HEK293 (cell line): ENCODE data around the gene ELAC1.

Experiments
- BCL6B ChIP-seq: fragments of 450-650 bp; formaldehyde crosslinking; IDR thresholded peaks from 2 replicates; pipeline ENCODE4 v1.5.1; 2017; ENCODE audit warnings: missing biosample characterization, missing genetic modification characterization
- FEZF1 ChIP-seq: fragments of 450-650 bp; formaldehyde crosslinking; IDR thresholded peaks from 2 replicates; pipeline ENCODE4 v1.5.1; 2016; ENCODE audit warnings: missing biosample characterization, missing genetic modification characterization
- INSM2 ChIP-seq: fragments of 450-650 bp; formaldehyde crosslinking; IDR thresholded peaks from 2 replicates; pipeline ENCODE4 v1.5.1; 2016; ENCODE audit warnings: missing biosample characterization, missing genetic modification characterization
- KLF16 ChIP-seq: fragments of 450-650 bp; formaldehyde crosslinking; IDR thresholded peaks from 2 replicates; pipeline ENCODE4 v1.5.1; 2017; ENCODE audit warnings: missing biosample characterization, missing genetic modification characterization
- KLF7 ChIP-seq: fragments of 450-650 bp; formaldehyde crosslinking; IDR thresholded peaks from 2 replicates; pipeline ENCODE4 v1.5.1; 2016; ENCODE audit warnings: missing biosample characterization, missing genetic modification characterization, borderline replicate concordance
- KLF8 ChIP-seq: fragments of 450-650 bp; formaldehyde crosslinking; IDR thresholded peaks from 2 replicates; pipeline ENCODE4 v1.5.1; 2016; ENCODE audit warnings: missing biosample characterization, missing genetic modification characterization
- PATZ1 ChIP-seq: fragments of 450-650 bp; formaldehyde crosslinking; IDR thresholded peaks from 2 replicates; pipeline ENCODE4 v1.5.1; 2016; ENCODE audit warnings: missing biosample characterization, missing genetic modification characterization
- SP3 ChIP-seq: fragments of 450-650 bp; formaldehyde crosslinking; IDR thresholded peaks from 2 replicates; pipeline ENCODE4 v1.5.1; 2016; ENCODE audit warnings: missing biosample characterization, missing genetic modification characterization
- TSHZ1 ChIP-seq: fragments of 450-650 bp; formaldehyde crosslinking; IDR thresholded peaks from 2 replicates; pipeline ENCODE4 v1.5.1; 2016; ENCODE audit warnings: missing biosample characterization, missing genetic modification characterization, borderline replicate concordance
- ZBTB48 ChIP-seq: fragments of 450-650 bp; formaldehyde crosslinking; IDR thresholded peaks from 2 replicates; pipeline ENCODE4 v1.5.1; 2016; ENCODE audit warnings: missing biosample characterization, missing genetic modification characterization
- ZFP3 ChIP-seq: fragments of 450-650 bp; formaldehyde crosslinking; IDR thresholded peaks from 2 replicates; pipeline ENCODE4 v1.5.1; 2016; ENCODE audit warnings: low read depth, missing biosample characterization, missing genetic modification characterization
- ZIC2 ChIP-seq: fragments of 450-650 bp; formaldehyde crosslinking; IDR thresholded peaks from 2 replicates; pipeline ENCODE4 v1.5.1; 2016; ENCODE audit warnings: missing biosample characterization, missing genetic modification characterization
- ZNF10 ChIP-seq: fragments of 450-650 bp; formaldehyde crosslinking; IDR thresholded peaks from 2 replicates; pipeline ENCODE4 v1.5.1; 2017; ENCODE audit warnings: missing biosample characterization, missing genetic modification characterization
- ZNF112 ChIP-seq: fragments of 450-650 bp; formaldehyde crosslinking; IDR thresholded peaks from 2 replicates; pipeline ENCODE4 v1.5.0; 2017; ENCODE audit warnings: missing biosample characterization, missing genetic modification characterization
- ZNF18 ChIP-seq: fragments of 450-650 bp; formaldehyde crosslinking; IDR thresholded peaks from 2 replicates; pipeline ENCODE4 v1.5.1; 2016; ENCODE audit warnings: missing biosample characterization, missing genetic modification characterization
- ZNF350 ChIP-seq: fragments of 450-650 bp; formaldehyde crosslinking; IDR thresholded peaks from 2 replicates; pipeline ENCODE4 v1.5.0; 2017; ENCODE audit warnings: missing biosample characterization, mild to moderate bottlenecking, missing genetic modification characterization
- ZNF394 ChIP-seq: fragments of 450-650 bp; formaldehyde crosslinking; IDR thresholded peaks from 2 replicates; pipeline ENCODE4 v1.5.1; 2016; ENCODE audit warnings: missing biosample characterization, missing genetic modification characterization, mild to moderate bottlenecking, moderate library complexity, borderline replicate concordance
- ZNF514 ChIP-seq: fragments of 450-650 bp; formaldehyde crosslinking; IDR thresholded peaks from 2 replicates; pipeline ENCODE4 v1.5.1; 2016; ENCODE audit warnings: missing biosample characterization, missing genetic modification characterization
- ZNF571 ChIP-seq: fragments of 450-650 bp; formaldehyde crosslinking; IDR thresholded peaks from 2 replicates; pipeline ENCODE4 v1.5.0; 2017; ENCODE audit warnings: missing biosample characterization, missing genetic modification characterization
- ZNF600 ChIP-seq: fragments of 450-650 bp; formaldehyde crosslinking; IDR thresholded peaks from 2 replicates; pipeline ENCODE4 v1.5.1; 2016; ENCODE audit warnings: missing biosample characterization, missing genetic modification characterization
- ZNF660 ChIP-seq: fragments of 450-650 bp; IDR thresholded peaks from 2 replicates; pipeline ENCODE4 v1.5.1; 2018; ENCODE audit warnings: missing biosample characterization, mild to moderate bottlenecking, missing genetic modification characterization
- ZNF692 ChIP-seq: fragments of 450-650 bp; formaldehyde crosslinking; IDR thresholded peaks from 2 replicates; pipeline ENCODE4 v1.5.1; 2016; ENCODE audit warnings: missing biosample characterization, missing genetic modification characterization
- ZNF777 ChIP-seq: fragments of 450-650 bp; formaldehyde crosslinking; IDR thresholded peaks from 2 replicates; pipeline ENCODE4 v1.5.1; 2017; ENCODE audit warnings: missing biosample characterization, missing genetic modification characterization, borderline replicate concordance
- ZNF830 ChIP-seq: fragments of 450-650 bp; IDR thresholded peaks from 2 replicates; pipeline ENCODE4 v1.5.0; 2018; ENCODE audit warnings: missing biosample characterization, missing genetic modification characterization, low read depth, mild to moderate bottlenecking, moderate library complexity
- ZNF843 ChIP-seq: fragments of 450-650 bp; formaldehyde crosslinking; IDR thresholded peaks from 2 replicates; pipeline ENCODE4 v1.5.1; 2016; ENCODE audit warnings: missing biosample characterization, missing genetic modification characterization
- ZXDB ChIP-seq: fragments of 450-650 bp; formaldehyde crosslinking; IDR thresholded peaks from 2 replicates; pipeline ENCODE4 v1.5.1; 2016; ENCODE audit warnings: missing biosample characterization, missing genetic modification characterization

ELAC1 gene

GRCh38 chr18:51009072-51009471 lies 41.2 kb downstream of the ELAC1 start (continued):
- TF ChIP-seq TSHZ1 (peak; percentile 83; the same call in 1 of the 2 replicates), KLF7 (tag by site-specific recombination) (no peak), KLF16 (tag by site-specific recombination) (no peak), ZNF18 (tag by site-specific recombination) (peak; percentile 75), ZNF571 (no peak), ZNF350 (no peak), INSM2 (peak; percentile 75), ZNF514 (no peak), FEZF1 (peak; percentile 63; the same call in 1 of the 2 replicates), ZXDB (tag by site-specific recombination) (peak; percentile 78), ZFP3 (no peak), ZNF394 (tag by site-specific recombination) (0 out of 2 replicates have a peak, but pooled peaks have one; percentile 27), ZBTB48 (tag by site-specific recombination) (peak; percentile 92), ZNF10 (tag by site-specific recombination) (no peak; the same call in 1 of the 2 replicates), KLF8 (peak; percentile 84), ZNF692 (tag by site-specific recombination) (peak; percentile 77), BCL6B (no peak), ZNF843 (tag by site-specific recombination) (peak; percentile 77), ZNF777 (tag by site-specific recombination) (no peak), ZNF600 (tag by site-specific recombination) (0 out of 2 replicates have a peak, but pooled peaks have one; percentile 42), PATZ1 (tag by site-specific recombination) (peak; percentile 53; the same call in 1 of the 2 replicates), ZNF112 (tag by site-specific recombination) (no peak), SP3 (0 out of 2 replicates have a peak, but pooled peaks have one; percentile 49), ZIC2 (peak; percentile 19; the same call in 1 of the 2 replicates), ZNF830 (tag by site-specific recombination) (no peak), ZNF660 (no peak; the same call in 1 of the 2 replicates)
